Measurements from ENCODE around the gene SCGB1D4. TPM values are rescaled to one million over a fixed set of nuclear protein-coding genes. Genes with fewer than 3 reads are reported as not detected.
"Not testable (repeated sequence)": the region's sequence is repeated elsewhere in the genome, so short reads cannot be mapped to it uniquely, and the experiment has no call there.

The SCGB1D4 gene
- total RNA-seq, 1 donor from 2014 or later, result not detected

DNA sequence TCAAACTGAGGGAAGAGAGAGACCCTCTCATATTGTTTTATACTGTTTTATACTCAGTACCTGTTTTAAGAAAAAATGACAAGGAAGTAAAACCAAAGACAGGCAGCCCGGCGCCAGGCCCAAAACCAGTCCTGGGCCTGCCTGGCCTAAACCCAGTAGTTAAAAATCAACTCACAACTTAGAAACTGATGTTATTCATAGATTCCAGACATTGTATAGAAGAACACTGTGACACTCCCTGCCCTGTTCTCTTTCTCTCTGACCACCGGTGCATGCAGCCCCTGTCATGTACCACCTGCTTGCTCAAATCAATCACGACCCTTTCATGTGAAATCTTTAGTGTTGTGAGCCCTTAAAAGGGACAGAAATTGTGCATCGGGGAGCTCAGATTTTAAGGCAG is 26.9 kb upstream of the SCGB1D4 start:
- H3K27me3 Mint-ChIP-seq (ENCODE audit: insufficient read depth); H3K27ac Mint-ChIP-seq; DNase-seq (ENCODE audit: low spot score); H3K4me3 Mint-ChIP-seq; H3K9me3 Mint-ChIP-seq; H3K36me3 Mint-ChIP-seq (ENCODE audit: low read depth): not testable (repeated sequence)
- intact Hi-C loops (cut with micrococcal nuclease), result loop anchor here (1.0 kb wide), 1 partner anchor 154 kb away; no protein-coding TSS in a partner anchor
- peaks cover 13% of the 10 kb centered on the region for H3K4me1 Mint-ChIP-seq (ENCODE audit: low read depth)

DNA sequence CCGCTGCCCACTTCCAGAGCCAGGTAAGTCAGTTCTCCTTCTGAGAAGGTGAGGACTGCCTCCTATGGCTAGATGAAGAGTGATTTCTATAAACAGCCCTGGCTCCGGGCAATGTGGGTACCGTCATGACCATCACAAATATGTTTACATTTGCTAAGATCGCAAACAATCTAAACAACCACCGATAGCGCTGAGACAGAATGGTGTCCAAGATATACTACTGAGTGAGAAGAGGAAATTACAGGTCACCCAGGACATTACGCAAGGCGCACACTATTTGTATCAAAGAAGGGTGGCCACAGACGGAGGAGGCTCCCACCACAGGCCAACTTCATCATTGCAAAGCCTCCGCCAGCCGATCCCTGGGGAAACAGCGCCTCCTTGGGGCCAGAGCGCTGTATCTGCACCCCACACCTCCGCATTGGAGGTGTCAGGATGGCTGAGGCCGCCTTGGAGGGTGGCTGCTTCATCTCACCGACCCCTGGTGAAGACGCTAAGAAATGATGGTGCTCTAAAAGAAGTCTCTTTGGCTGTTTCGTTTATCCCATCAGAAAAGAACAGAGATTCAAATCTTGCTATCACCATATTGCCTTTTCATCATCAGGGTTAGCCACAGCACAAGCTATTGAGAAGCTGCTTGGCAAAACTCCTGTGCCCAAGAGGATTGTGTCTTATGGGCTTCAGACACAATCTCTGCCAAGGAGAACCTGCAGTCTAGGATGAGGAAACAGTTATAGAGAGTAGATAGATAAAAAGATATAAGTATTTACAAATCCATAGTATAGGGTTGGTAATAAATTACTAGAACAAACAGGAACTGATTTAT is 26.1 kb upstream of the SCGB1D4 start:
- Mint-ChIP-seq H3K27me3 (ENCODE audit: insufficient read depth) (peaks cover 5% of the 10 kb centered on the region), H3K4me3 (no peak overlapping the region)

DNA sequence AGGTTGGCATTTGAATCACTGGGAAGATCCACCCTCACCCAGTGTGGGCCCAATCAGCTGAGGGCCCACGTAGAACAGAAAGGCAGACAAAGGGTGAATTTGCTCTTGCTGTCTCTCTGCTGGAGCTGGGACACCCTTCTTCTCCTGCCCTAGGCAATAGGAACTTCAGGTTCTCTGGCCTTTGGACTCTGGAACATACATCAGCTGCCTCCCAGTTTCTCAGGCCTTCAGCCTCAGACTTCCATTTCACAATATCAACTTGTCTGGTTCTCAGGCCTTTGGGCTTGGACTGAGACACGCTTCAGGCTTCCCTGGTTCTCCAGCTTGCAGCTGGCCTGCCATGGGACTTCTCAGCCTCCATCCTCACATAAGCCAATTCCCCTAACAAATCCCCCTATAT is 23.6 kb upstream of the SCGB1D4 start:
- Mint-ChIP-seq H3K36me3 (ENCODE audit: low read depth) (no peaks in the 10 kb centered on the region), H3K4me1 (ENCODE audit: low read depth) (peaks cover 7% of the 10 kb centered on the region), H3K27ac (no peak overlapping the region), H3K9me3 (no peaks in the 10 kb centered on the region), H3K4me3 (no peak overlapping the region), H3K27me3 (ENCODE audit: insufficient read depth) (peaks cover 2% of the 10 kb centered on the region)
- intact Hi-C loops (cut with micrococcal nuclease), result no loop called here
- no peak for DNase-seq (ENCODE audit: low spot score)

More for the DNA sequence above, 26.1 kb upstream of the SCGB1D4 start:
- Mint-ChIP-seq H3K9me3 (no peaks in the 10 kb centered on the region), H3K36me3 (ENCODE audit: low read depth) (no peaks in the 10 kb centered on the region), H3K4me1 (ENCODE audit: low read depth) (peaks cover 13% of the 10 kb centered on the region), H3K27ac (no peak overlapping the region)
- DNase-seq (ENCODE audit: low spot score), result peak; percentile 35
- intact Hi-C loops (cut with micrococcal nuclease), result loop anchor here (1.0 kb wide), 1 partner anchor 154 kb away; no protein-coding TSS in a partner anchor

DNA sequence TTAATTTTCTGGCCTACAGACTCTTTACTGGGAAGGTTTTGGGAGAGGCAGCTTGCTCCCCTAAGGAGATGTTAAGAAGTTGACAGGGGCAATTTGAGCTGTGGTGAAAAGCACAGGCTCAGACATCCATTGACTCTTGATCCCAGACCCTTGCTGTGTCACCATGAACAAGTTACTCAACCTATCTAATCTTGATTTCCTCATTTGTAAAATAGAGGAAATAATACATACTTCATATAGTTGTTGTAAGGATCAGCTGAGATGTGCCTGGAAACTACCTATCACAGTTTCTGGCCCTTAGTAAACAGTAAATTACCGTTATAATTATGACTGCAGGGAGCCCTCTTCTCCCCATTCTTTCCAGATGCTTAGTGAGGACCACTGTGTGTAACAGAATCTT is 16.6 kb upstream of the SCGB1D4 start:
- intact Hi-C loops (cut with micrococcal nuclease), result no loop called here
- H3K9me3 Mint-ChIP-seq, result no peaks in the 10 kb centered on the region
- peaks cover 16% of the 10 kb centered on the region for H3K27me3 Mint-ChIP-seq (ENCODE audit: insufficient read depth)
- H3K4me3 Mint-ChIP-seq, result no peak overlapping the region
- H3K4me1 Mint-ChIP-seq (ENCODE audit: low read depth), result peaks cover 5% of the 10 kb centered on the region
- no peak overlapping the region for H3K27ac Mint-ChIP-seq
- no peaks in the 10 kb centered on the region for H3K36me3 Mint-ChIP-seq (ENCODE audit: low read depth)
- DNase-seq (ENCODE audit: low spot score), result no peak

DNA sequence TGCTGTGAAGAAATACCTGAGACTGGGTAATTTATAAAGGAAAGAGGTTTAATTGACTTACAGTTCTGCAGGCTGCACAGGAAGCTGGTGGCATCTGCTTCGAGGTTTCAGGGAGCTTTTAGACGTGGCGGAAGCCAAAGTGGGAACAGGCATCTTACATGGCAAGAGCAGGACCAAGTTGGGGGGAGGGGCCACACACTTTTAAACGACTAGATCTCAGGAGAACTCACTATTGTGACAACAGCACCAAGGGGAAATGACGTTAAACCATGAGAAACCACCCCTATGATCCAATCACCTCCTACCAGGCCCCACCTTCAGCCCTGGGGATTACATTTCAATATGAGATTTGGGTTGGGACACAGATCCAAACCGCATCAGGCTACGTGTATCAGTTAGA is 11.1 kb upstream of the SCGB1D4 start:
- Mint-ChIP-seq H3K27ac (no peak overlapping the region), H3K36me3 (ENCODE audit: low read depth) (no peaks in the 10 kb centered on the region), H3K4me3 (no peak overlapping the region), H3K9me3 (no peaks in the 10 kb centered on the region), H3K27me3 (ENCODE audit: insufficient read depth) (peaks cover 32% of the 10 kb centered on the region), H3K4me1 (ENCODE audit: low read depth) (peaks cover 5% of the 10 kb centered on the region)
- intact Hi-C loops (cut with micrococcal nuclease), result loop anchor here (2.0 to 5.0 kb wide), 3 partner anchors 78 to 439 kb away; partner anchors contain the start of gene INCENP
- DNase-seq (ENCODE audit: low spot score), result no peak

DNA sequence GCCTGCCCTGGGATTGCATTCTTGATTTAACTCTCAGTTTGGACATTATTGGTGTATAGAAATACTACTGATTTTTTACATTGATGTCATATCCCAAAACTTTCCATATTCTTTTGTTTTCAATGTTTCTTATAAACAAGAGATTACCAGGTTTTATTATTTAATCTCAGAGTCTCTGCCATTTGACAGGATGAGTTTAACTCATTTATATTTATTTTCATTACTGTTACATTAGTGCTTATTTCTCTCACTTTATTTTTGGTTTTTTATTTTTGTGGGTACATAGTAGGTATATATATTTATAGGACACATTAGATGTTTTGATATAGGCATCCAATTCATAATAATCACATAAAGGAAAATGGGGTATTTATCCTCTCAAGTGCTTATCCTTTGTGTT is 9.1 kb upstream of the SCGB1D4 start:
- H3K4me1 Mint-ChIP-seq (ENCODE audit: low read depth), result peaks cover 5% of the 10 kb centered on the region
- intact Hi-C loops (cut with micrococcal nuclease), result no loop called here
- no peak overlapping the region for H3K4me3 Mint-ChIP-seq
- no peaks in the 10 kb centered on the region for H3K9me3 Mint-ChIP-seq
- H3K27ac Mint-ChIP-seq, result no peak overlapping the region
- no peak for DNase-seq (ENCODE audit: low spot score)
- H3K27me3 Mint-ChIP-seq (ENCODE audit: insufficient read depth), result peaks cover 32% of the 10 kb centered on the region
- no peaks in the 10 kb centered on the region for H3K36me3 Mint-ChIP-seq (ENCODE audit: low read depth)

DNA sequence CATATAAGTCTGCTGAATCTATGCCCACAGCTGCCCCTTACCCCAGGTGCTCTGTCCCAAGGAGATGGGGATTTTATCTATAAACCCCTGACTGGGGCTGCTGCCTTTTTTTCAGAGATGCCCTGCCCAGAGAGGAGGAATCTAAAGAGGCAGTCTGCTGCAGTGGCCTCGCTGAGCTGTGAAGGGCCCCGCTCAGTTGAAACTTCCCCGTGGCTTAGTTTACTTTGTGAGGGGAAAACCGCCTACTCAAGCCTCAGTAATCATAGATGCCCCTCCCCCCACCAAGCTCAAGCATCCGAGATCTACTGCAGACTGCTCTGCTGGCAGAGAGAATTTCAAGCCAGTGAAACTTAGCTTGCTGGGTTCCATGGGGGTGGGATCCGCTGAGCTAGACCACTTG is 7.4 kb upstream of the SCGB1D4 start:
- intact Hi-C loops (cut with micrococcal nuclease), result no loop called here
- Mint-ChIP-seq H3K27ac (no peak overlapping the region), H3K9me3 (no peaks in the 10 kb centered on the region), H3K36me3 (ENCODE audit: low read depth) (no peaks in the 10 kb centered on the region), H3K27me3 (ENCODE audit: insufficient read depth) (peaks cover 26% of the 10 kb centered on the region), H3K4me3 (no peak overlapping the region), H3K4me1 (ENCODE audit: low read depth) (peaks cover 3% of the 10 kb centered on the region)
- DNase-seq (ENCODE audit: low spot score), result no peak

DNA sequence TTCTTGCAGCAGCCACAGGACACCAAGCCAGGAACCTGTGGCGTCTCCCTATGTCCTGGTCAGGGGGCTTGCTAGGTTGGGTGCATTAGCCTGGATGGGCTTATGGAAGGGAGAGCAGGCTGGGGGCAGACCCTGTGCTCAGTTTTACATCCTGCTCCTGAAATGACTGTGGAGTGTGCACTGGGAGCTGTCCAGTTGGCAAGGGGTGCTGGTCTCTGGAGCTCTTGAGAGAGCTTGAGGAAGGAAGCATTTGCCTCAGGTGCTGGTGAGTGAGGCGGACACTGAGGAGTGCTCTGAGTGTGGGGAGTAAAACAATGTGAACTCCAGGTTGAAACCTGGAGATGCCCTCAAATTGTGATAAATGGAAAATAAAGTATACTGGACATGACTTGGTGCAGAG is 3.4 kb downstream of the SCGB1D4 start:
- DNase-seq (ENCODE audit: low spot score), result no peak
- Mint-ChIP-seq H3K4me1 (ENCODE audit: low read depth) (no peaks in the 10 kb centered on the region), H3K27ac (no peak overlapping the region), H3K9me3 (no peaks in the 10 kb centered on the region), H3K36me3 (ENCODE audit: low read depth) (no peaks in the 10 kb centered on the region), H3K27me3 (ENCODE audit: insufficient read depth) (peaks cover 6% of the 10 kb centered on the region), H3K4me3 (no peak overlapping the region)
- intact Hi-C loops (cut with micrococcal nuclease), result no loop called here

DNA sequence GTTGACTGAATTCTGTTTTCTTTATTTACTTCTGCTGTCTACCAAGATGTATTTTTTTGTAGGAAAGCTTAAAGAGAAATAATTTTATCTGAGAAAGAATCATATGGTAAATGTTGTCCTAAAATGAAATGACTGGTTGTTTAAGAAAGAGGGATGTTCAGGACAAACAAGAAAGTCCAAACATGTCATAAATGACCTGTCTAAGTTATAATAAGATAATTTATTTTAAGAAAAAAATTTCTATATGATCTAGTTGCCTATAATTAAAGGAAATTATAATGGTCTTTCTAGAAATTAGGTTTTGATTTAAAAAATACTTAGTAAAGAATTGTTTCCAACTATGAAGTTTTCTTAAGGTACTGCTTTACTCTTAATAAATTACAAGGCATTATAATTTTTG is 18.4 kb downstream of the SCGB1D4 start:
- H3K36me3 Mint-ChIP-seq (ENCODE audit: low read depth), result no peaks in the 10 kb centered on the region
- intact Hi-C loops (cut with micrococcal nuclease), result no loop called here
- H3K4me3 Mint-ChIP-seq, result no peak overlapping the region
- no peak overlapping the region for H3K27ac Mint-ChIP-seq
- no peaks in the 10 kb centered on the region for H3K9me3 Mint-ChIP-seq
- no peaks in the 10 kb centered on the region for H3K4me1 Mint-ChIP-seq (ENCODE audit: low read depth)
- no peak for DNase-seq (ENCODE audit: low spot score)
- H3K27me3 Mint-ChIP-seq (ENCODE audit: insufficient read depth), result peaks cover 9% of the 10 kb centered on the region

DNA sequence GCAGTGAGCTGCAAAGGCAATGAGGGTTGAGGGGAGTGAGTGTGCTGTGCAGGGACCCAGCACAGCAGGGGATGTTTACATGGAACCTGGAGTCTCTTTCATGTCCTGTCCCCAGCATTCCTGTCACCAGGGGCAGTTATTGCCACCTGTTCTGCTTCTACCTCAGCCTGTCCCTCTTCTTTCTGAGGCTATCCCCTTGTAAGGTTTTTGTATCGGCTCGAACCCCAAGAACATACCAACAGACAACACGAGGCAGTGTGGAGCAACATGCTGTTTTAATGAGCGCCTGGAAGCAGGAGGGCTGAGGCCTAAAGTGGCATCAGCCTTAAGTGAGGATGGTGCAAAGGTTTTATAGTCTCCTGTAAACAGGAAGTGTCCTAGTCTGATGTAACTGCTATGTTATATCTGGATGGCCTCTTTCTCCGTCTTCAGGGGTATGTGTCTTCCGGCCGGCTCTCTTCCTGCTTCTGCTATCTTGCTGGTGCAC is 25.0 kb downstream of the SCGB1D4 start:
- intact Hi-C loops (cut with micrococcal nuclease), result no loop called here

DNA sequence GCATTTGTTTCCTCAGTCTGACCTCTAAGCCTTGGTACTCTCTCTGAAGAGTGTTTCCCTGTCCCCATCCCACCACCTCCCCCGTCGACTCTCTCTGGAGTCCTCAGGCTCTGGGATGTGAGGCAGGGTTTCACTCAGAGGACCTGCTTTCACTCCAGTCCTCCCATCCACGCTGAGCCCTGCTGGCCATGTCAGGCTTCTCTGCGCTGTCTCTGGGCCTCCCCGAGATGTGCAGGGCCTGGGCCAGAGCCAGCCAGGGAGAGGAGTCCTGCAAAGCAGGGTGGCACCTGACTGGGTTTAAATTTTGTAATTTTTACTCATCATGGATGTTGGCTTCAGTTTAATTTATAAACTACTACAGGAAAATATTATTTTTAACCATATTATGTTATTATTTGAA is 25.6 kb downstream of the SCGB1D4 start:
- H3K36me3 Mint-ChIP-seq (ENCODE audit: low read depth), result no peaks in the 10 kb centered on the region
- no peaks in the 10 kb centered on the region for H3K9me3 Mint-ChIP-seq
- H3K27me3 Mint-ChIP-seq (ENCODE audit: insufficient read depth), result peaks cover 6% of the 10 kb centered on the region
- H3K27ac Mint-ChIP-seq, result no peak overlapping the region
- intact Hi-C loops (cut with micrococcal nuclease), result no loop called here
- DNase-seq (ENCODE audit: low spot score), result no peak
- no peaks in the 10 kb centered on the region for H3K4me1 Mint-ChIP-seq (ENCODE audit: low read depth)
- no peak overlapping the region for H3K4me3 Mint-ChIP-seq

More for the DNA sequence above, 25.0 kb downstream of the SCGB1D4 start:
- Mint-ChIP-seq H3K27me3 (ENCODE audit: insufficient read depth) (peaks cover 6% of the 10 kb centered on the region), H3K27ac (no peak overlapping the region), H3K9me3 (no peaks in the 10 kb centered on the region), H3K4me3 (no peak overlapping the region), H3K36me3 (ENCODE audit: low read depth) (no peaks in the 10 kb centered on the region), H3K4me1 (ENCODE audit: low read depth) (no peaks in the 10 kb centered on the region)
- DNase-seq (ENCODE audit: low spot score), result no peak

DNA sequence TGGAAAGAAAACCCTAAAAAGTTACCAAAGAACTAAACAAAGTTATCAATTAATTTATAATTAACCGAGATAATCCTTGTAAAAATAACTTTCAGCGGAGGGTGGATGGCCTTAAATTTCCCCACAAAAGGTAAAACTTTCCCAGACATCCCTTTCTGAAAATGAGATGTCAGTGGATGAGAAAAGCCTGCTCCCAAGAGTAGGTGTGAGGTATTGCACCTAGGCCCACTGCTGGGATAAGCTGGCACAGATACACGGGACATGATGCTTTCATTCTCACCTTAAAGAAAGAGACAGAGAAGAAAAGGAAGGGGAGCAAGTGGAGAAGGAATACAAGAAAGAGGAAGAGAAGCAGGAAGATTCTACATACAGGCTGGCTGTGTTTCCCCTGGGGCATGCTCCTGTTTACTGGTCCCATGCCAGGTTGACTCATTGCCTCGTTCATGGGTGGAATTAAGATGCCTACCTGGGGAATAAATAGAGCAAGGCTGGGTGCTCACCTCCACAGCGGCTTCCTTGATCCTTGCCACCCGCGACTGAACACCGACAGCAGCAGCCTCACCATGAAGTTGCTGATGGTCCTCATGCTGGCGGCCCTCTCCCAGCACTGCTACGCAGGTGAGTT is 29.1 kb downstream of the SCGB1D4 start, which contains the start of gene SCGB2A2:
Gene SCGB2A2 (plus strand): TSS at position 505 of the 625 bp plus-strand sequence. CDS start 59 bp downstream, at position 564.
- no peaks in the 10 kb centered on the region for H3K4me1 Mint-ChIP-seq (ENCODE audit: low read depth)
- H3K36me3 Mint-ChIP-seq (ENCODE audit: low read depth), result no peaks in the 10 kb centered on the region
- H3K27me3 Mint-ChIP-seq (ENCODE audit: insufficient read depth), result peaks cover 8% of the 10 kb centered on the region
- no peak within 1 kb of the TSS for H3K27ac Mint-ChIP-seq
- H3K9me3 Mint-ChIP-seq, result no peaks in the 10 kb centered on the region
- H3K4me3 Mint-ChIP-seq, result no peak within 1 kb of the TSS
- no peak for DNase-seq (ENCODE audit: low spot score)
- intact Hi-C loops (cut with micrococcal nuclease), result no loop called here

DNA sequence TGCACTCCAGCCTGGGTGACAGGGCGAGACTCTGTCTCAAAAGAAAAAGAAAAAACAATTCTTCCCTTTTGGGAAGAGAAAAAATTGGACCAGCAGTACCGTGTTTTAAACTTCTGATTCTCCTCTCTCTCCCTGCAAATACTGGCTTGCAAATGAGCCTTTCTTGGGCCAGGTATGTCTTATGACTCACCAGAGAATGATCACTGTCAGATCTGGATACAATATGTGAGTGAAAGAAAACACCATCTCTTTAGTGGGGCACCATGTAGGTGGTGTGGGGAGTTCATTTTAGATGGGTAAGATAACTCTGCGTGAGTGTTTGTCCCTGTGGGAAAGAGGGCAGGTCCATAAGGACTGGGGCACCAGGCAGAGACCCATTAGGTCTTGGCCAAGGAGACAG is 31.3 kb downstream of the SCGB1D4 start:
- H3K27ac Mint-ChIP-seq, result no peak overlapping the region
- no peak overlapping the region for H3K4me3 Mint-ChIP-seq
- H3K4me1 Mint-ChIP-seq (ENCODE audit: low read depth), result no peaks in the 10 kb centered on the region
- no peak for DNase-seq (ENCODE audit: low spot score)
- H3K27me3 Mint-ChIP-seq (ENCODE audit: insufficient read depth), result peaks cover 12% of the 10 kb centered on the region
- H3K36me3 Mint-ChIP-seq (ENCODE audit: low read depth), result peaks cover 2% of the 10 kb centered on the region
- intact Hi-C loops (cut with micrococcal nuclease), result no loop called here
- peaks cover 3% of the 10 kb centered on the region for H3K9me3 Mint-ChIP-seq

All from activated T-helper 1 cell treated with anti-CD3 and anti-CD28 coated beads, Interleukin-12 subunit alpha, Interleukin-12 subunit beta, Interleukin-2, Interleukin-4 antibody, amounts not matched to agents 30 ng/mL and 10 ng/mL and 1 ng/mL, durations not matched to agents 14 hours and 24 hours and 36 hours (primary cell).